ENCODE data around the gene MGAT5.

GRCh38 chr2:134261398-134262131 is 7.7 kb downstream of the MGAT5 start:
- TF ChIP-seq CTCF (IDR thresholded peaks at IDR 0.05) = no peak
- TF ChIP-seq POLR2A (IDR thresholded peaks at IDR 0.05) = no peak
